Esophagus muscularis mucosa (tissue), 4 donors: Measurements from ENCODE around the gene KIRREL3. TPM values are rescaled to one million over a fixed set of nuclear protein-coding genes. Genes with fewer than 3 reads are reported as not detected.
A peak's percentile ranks its signal among the peaks of the same experiment; 100 is the strongest.

Source experiments
- DNase-seq: peaks from one replicate; pipeline ENCODE4 v3.0.0-alpha.2; 2017; ENCODE audit errors: extremely low spot score
- H3K27ac ChIP-seq, 4 donors: fragments of 200-600 bp; sonication (generic); replicated peaks in 1 of 4; 1 replicate in 3 of 4; 2 replicates in 1 of 4; pipeline ENCODE4 v1.5.1; 2016 to 2019; ENCODE audit warnings: mild to moderate bottlenecking in 1 of 4
- H3K27me3 ChIP-seq, 4 donors: fragments of 200-600 bp; sonication (generic); one replicate each; pipeline versions ENCODE4 v1.5.1 to v1.6.0; 2016 to 2019
- H3K36me3 ChIP-seq, 4 donors: fragments of 200-600 bp; sonication (generic); one replicate each; pipeline ENCODE4 v1.5.1; 2016 to 2019
- H3K4me1 ChIP-seq, 4 donors: fragments of 200-600 bp; sonication (generic); one replicate each; pipeline ENCODE4 v1.5.1; 2016 to 2019
- H3K4me3 ChIP-seq, 4 donors: fragments of 200-600 bp; sonication (generic); 1 replicate in 2 of 4; 2 replicates in 2 of 4; pipeline ENCODE4 v1.5.1; 2016 to 2019; ENCODE audit warnings: mild to moderate bottlenecking in 4 of 4, moderate library complexity in 1 of 4
- H3K9me3 ChIP-seq, 4 donors: fragments of 200-600 bp; sonication (generic); 1 replicate in 3 of 4; 2 replicates in 1 of 4; pipeline ENCODE4 v1.5.1; 2016 to 2019
- CTCF ChIP-seq, 3 experiments: fragments of 200-600 bp in 2 of 3; fragments of 450-650 bp in 1 of 3; sonication (generic) in 2 of 3; IDR thresholded peaks; one replicate each; pipeline ENCODE4 v1.5.1; 2017 to 2019; ENCODE audit warnings: antibody characterized with exemption in 3 of 3, mild to moderate bottlenecking in 2 of 3, moderate library complexity in 1 of 3
- EP300 ChIP-seq: sonication (generic); formaldehyde crosslinking; IDR thresholded peaks from one replicate; pipeline ENCODE4 v1.6.1; 2017; ENCODE audit warnings: antibody characterized with exemption
- POLR2A ChIP-seq: fragments of 450-650 bp; IDR thresholded peaks from one replicate; pipeline ENCODE4 v1.6.1; 2017; ENCODE audit warnings: antibody characterized with exemption, moderate library complexity, mild to moderate bottlenecking, low read depth
- POLR2AphosphoS5 ChIP-seq, 2 donors: sonication (generic); formaldehyde crosslinking; IDR thresholded peaks; one replicate each; pipeline ENCODE4 v1.6.1; 2017; ENCODE audit warnings: antibody characterized with exemption in 2 of 2
- WGBS: methylation state at CpG from one replicate; pipeline ENCODE4 v1.1.5; 2018; 5-methylcytosine and 5-hydroxymethylcytosine counted together
- intact Hi-C: fragments of 100-400 bp; cut with DNase I; formaldehyde crosslinking; loops from one replicate; pipeline ENCODE4 v1.15.1; 2023
- total RNA-seq, 4 donors: library from RNA; depleted of rRNA; stranded (reverse); fragments of >200 nt; gene quantifications; one replicate each; pipeline versions ENCODE4 v1.1.0 to v1.2.1, GENCODE V29; 2016

Gene KIRREL3
- total RNA-seq, 4 donors from 2014 or later = 1.7 to 6.5 (median 3.1) TPM

DNA sequence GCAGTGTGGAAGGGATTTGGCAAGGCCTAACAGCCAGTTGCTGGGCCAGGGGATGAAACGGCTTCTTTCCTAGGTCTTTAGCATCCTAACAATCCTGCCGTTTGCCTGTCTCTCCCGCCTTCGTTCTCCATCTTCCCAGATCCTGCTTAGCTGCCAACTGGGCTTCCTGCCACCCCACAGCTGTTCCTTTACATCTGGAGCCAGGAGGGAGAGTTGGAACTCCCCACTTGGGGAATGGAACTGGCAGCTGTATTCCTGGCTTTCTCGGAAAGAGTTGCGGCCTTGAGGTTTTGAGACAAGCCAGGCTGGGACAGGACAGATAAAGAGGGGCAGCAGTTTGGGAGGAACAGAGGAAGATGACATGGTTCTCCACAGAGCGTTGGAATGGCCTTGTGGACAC, 585.4 kb downstream of the KIRREL3 start:
- Histone ChIP-seq H3K4me3 (peak overlapping the region in 2 of 4 donors; percentile 11 to 31), H3K4me1 (peaks cover 42 to 78% (median 72%) of the 10 kb centered on the region in 4 donors), H3K27ac (peak overlapping the region; percentile 83 to 90 (median 86)), H3K36me3 (peaks cover 0 to 24% (median 12%) of the 10 kb centered on the region in 4 donors), H3K9me3 (no peaks in the 10 kb centered on the region), H3K27me3 (no peaks in the 10 kb centered on the region)
- 47% methylated on average over 7 of the region's 7 CpGs for WGBS
- TF ChIP-seq POLR2A = no peak
- TF ChIP-seq CTCF (IDR thresholded peaks at IDR 0.05) = no peak
- TF ChIP-seq EP300 = no peak
- TF ChIP-seq POLR2AphosphoS5 (IDR thresholded peaks at IDR 0.05) = peak; percentile 67 to 73
- DNase-seq = peak; percentile 97
- intact Hi-C loops = loop anchor here (5.0 kb wide), 2 partner anchors 58 to 103 kb away; partner anchors contain the start of gene ST3GAL4

DNA sequence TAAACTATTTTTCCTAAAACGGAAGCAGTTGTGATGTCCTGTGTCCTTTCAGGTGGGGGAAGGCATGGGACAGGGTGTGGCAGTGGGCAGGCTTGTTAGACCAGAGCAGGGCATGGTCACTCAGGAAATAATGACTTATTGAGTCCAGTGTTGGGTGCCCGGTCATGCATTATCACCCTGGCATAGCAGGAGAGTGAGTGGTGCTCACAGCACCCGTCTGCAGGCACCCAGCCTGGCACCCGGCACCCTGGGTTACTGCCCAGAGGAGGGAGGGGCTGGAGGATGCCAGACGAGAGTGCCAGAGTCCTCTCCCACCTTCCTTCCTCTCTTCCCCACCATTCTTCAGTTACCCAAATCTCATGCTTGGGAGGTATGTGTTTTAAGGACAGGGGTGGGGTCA, 586.0 kb downstream of the KIRREL3 start:
- intact Hi-C loops = loop anchor here (5.0 kb wide), 2 partner anchors 57 to 102 kb away; partner anchors contain the start of gene ST3GAL4
- DNase-seq = no peak
- Histone ChIP-seq H3K9me3 (no peaks in the 10 kb centered on the region), H3K27me3 (no peaks in the 10 kb centered on the region), H3K36me3 (peaks cover 0 to 24% (median 17%) of the 10 kb centered on the region in 4 donors), H3K4me1 (peaks cover 43 to 77% (median 73%) of the 10 kb centered on the region in 4 donors), H3K4me3 (peak overlapping the region in 1 of 4 donors; percentile 11), H3K27ac (peak overlapping the region; percentile 83 to 90 (median 86))
- 58% methylated on average over 5 of the region's 5 CpGs for WGBS
- no peak for TF ChIP-seq CTCF (IDR thresholded peaks at IDR 0.05)
- TF ChIP-seq EP300 = no peak
- TF ChIP-seq POLR2A = no peak
- no peak for TF ChIP-seq POLR2AphosphoS5 (IDR thresholded peaks at IDR 0.05)

- Histone ChIP-seq H3K27ac (peak overlapping the region; percentile 83 to 90 (median 86)), H3K27me3 (no peaks in the 10 kb centered on the region), H3K9me3 (no peaks in the 10 kb centered on the region), H3K36me3 (peaks cover 0 to 31% (median 24%) of the 10 kb centered on the region in 4 donors), H3K4me3 (no peak overlapping the region), H3K4me1 (peaks cover 43 to 73% (median 70%) of the 10 kb centered on the region in 4 donors)
- no peak for DNase-seq
- no peak for TF ChIP-seq POLR2A
- TF ChIP-seq POLR2AphosphoS5 (IDR thresholded peaks at IDR 0.05) = no peak
- no peak for TF ChIP-seq CTCF (IDR thresholded peaks at IDR 0.05)
- no peak for TF ChIP-seq EP300
- intact Hi-C loops = no loop called here
- WGBS = 97% methylated on average over 4 of the region's 9 CpGs
Measured at GRCh38 chr11:126413843-126414405, 586.6 kb downstream of the KIRREL3 start.

GRCh38 chr11:126413426-126413825, 587.1 kb downstream of the KIRREL3 start:
- peak overlapping the region; percentile 83 to 90 (median 86) for H3K27ac ChIP-seq
- no peak overlapping the region for H3K4me3 ChIP-seq
- H3K27me3 ChIP-seq = no peaks in the 10 kb centered on the region
- DNase-seq = no peak
- no peak for TF ChIP-seq POLR2AphosphoS5 (IDR thresholded peaks at IDR 0.05)
- TF ChIP-seq POLR2A = no peak
- TF ChIP-seq EP300 = no peak
- TF ChIP-seq CTCF (IDR thresholded peaks at IDR 0.05) = no peak
- H3K36me3 ChIP-seq = peaks cover 0 to 36% (median 29%) of the 10 kb centered on the region in 4 donors
- intact Hi-C loops = no loop called here
- H3K9me3 ChIP-seq = no peaks in the 10 kb centered on the region
- peaks cover 43 to 71% (median 70%) of the 10 kb centered on the region in 4 donors for H3K4me1 ChIP-seq
- 97% methylated on average over 6 of the region's 11 CpGs for WGBS
